ENCODE results near the gene RASSF3. TPM values are rescaled to one million over a fixed set of nuclear protein-coding genes. Genes with fewer than 3 reads are reported as not detected.

Gene RASSF3
- 3.8 TPM for total RNA-seq

DNA sequence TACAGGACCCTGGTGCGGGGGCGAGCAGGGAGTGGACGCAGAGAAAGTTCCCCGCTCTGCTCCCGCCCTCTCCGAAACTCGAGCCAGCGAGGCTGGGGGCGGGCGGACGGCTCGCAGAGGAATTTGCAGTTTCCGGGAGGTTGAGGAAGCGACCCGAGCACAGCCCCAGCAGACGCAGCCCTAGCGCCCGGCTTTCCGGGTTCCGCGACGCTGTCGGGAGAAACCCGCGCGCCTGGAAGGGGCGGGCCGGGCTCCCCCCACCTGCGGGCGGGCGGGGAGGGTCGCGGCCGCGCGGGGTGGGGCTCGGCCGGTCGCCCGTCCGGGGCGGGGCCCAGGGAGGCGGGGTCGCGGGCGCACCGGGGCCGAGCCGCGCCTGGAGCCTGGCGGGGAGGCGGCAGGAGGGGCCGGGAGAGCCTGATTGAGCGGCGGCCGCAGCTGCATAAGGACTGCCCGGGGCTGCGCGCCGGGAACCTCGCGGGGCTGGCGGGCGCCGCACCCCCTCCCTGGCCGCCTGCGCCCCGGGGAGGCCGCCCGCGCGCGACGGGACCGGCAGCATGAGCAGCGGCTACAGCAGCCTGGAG lies at the start of gene RASSF3:
TSS of gene RASSF3 (plus strand) at position 417 of the 581 bp plus-strand sequence. CDS start at position 555, 138 bp downstream.

Small RNA genes within 50 kb of the gene (small RNA-seq; reads per million reads assigned to genes)
- gene MIR548C (ENCODE audit: low replicate concordance) (not detected), gene MIR548Z (ENCODE audit: low replicate concordance) (not detected), gene RF00137 (ENCODE audit: low replicate concordance) (not detected)

Other genes with a start within 250 kb of the RASSF3 start
- 0.31 TPM for gene C12orf56, start 219.7 kb upstream of the RASSF3 start, total RNA-seq
- 62.6 TPM for gene XPOT, start 206.1 kb upstream of the RASSF3 start, total RNA-seq
- gene TBK1, start 158.4 kb upstream of the RASSF3 start, total RNA-seq = 44.1 TPM
- 41.3 TPM for gene GNS, start 148.9 kb downstream of the RASSF3 start, total RNA-seq
- gene TBC1D30, start 214.2 kb downstream of the RASSF3 start, total RNA-seq = 80.4 TPM